Mammary epithelial cell (primary cell): ENCODE data around the gene DCBLD1.

Experiments
- CTCF ChIP-seq, 2 donors: IDR thresholded peaks in 1 of 2; conservative IDR thresholded peaks in 1 of 2; 2 replicates each; pipeline ENCODE4 v1.5.1; 2011 to 2012; ENCODE audit warnings: inconsistent platforms in 2 of 2, low read length in 2 of 2, mild to moderate bottlenecking in 2 of 2, control low read depth in 1 of 2, low read depth in 1 of 2; ENCODE audit not compliant: insufficient read depth in 1 of 2; ENCODE audit errors: extremely low read depth in 1 of 2
- EZH2 ChIP-seq: IDR thresholded peaks from 2 replicates; pipeline ENCODE4 v1.6.1; 2012; ENCODE audit warnings: low read length, inconsistent platforms, borderline replicate concordance

GRCh38 chr6:117494283-117494682 is 11.8 kb downstream of the DCBLD1 start:
- TF ChIP-seq CTCF (conservative IDR thresholded peaks at IDR 0.05 in 1 of 2, IDR thresholded peaks at IDR 0.05 in 1 of 2; ENCODE audit: extremely low read depth in 1 of 2, insufficient read depth in 1 of 2, low read depth in 1 of 2, low read length in 2 of 2), result no peak
- TF ChIP-seq EZH2, result no peak
